Right cardiac atrium (tissue), 5 donors: ENCODE measurements around the gene LIMD2. TPM values are rescaled to one million over a fixed set of nuclear protein-coding genes. Genes with fewer than 3 reads are reported as not detected.

ENCODE experiments used
- ATAC-seq, 2 donors: fragments of 200-7000 bp; cut with Tn5 transposase; one replicate each; pipeline versions ENCODE4 v1.8.0 to v1.9.1; 2020; ENCODE audit warnings: moderate library complexity in 2 of 2, mild to moderate bottlenecking in 1 of 2
- DNase-seq, 3 donors: peaks; one replicate each; pipeline ENCODE4 v3.0.0-alpha.2; 2020
- H3K27ac ChIP-seq: one replicate; pipeline ENCODE4 v1.5.1; 2013; ENCODE audit warnings: mild to moderate bottlenecking, low read length, control low read depth, moderate library complexity
- H3K27me3 ChIP-seq: one replicate; pipeline ENCODE4 v1.6.1; 2013; ENCODE audit not compliant: control insufficient read depth, insufficient read depth
- H3K4me1 ChIP-seq: one replicate; pipeline ENCODE4 v1.6.1; 2013; ENCODE audit warnings: low read length; ENCODE audit not compliant: control insufficient read depth, insufficient read depth
- H3K4me3 ChIP-seq: one replicate; pipeline ENCODE4 v1.5.1; 2013; ENCODE audit warnings: low read length, control low read depth
- H3K9me3 ChIP-seq: one replicate; pipeline ENCODE4 v1.6.1; 2013; ENCODE audit warnings: low read length; ENCODE audit not compliant: control insufficient read depth
- WGBS: extraction: QIAGEN DNeasy Blood & Tissue Kit; methylation state at CpG from one replicate; pipeline ENCODE4 v1.1.7; 2013; 5-methylcytosine and 5-hydroxymethylcytosine counted together
- intact Hi-C, 4 donors: fragments of 100-400 bp; cut with DNase I; formaldehyde crosslinking; loops; one replicate each; pipeline versions ENCODE4 v1.11.0 to v1.14.0; 2022 to 2023
- polyA plus RNA-seq: library from polyadenylated mRNA; stranded (reverse); fragments of 200-250 nt; gene quantifications from one replicate; pipeline ENCODE4 v1.2.3, GENCODE V29; 2013
- total RNA-seq, 4 donors: library from RNA; stranded (reverse); fragmentation: NEBNext Ultra II Directional; extraction: Animal tissue kit (Norgen Biotek cat#: 25700); gene quantifications; one replicate each; pipeline ENCODE4 v1.2.1, GENCODE V29; 2021
- donor health status: healthy with polysubstance abuse.
- donor health status: DM: no; HTN: yes; CAD: no.
- donor health status: DM: no; HTN: no; CAD: no.
- donor health status: DM: no; HTN: yes; CAD: no; lungs with severe emphysema.
- donor health status: DM: yes; HTN: yes; CAD: no.

LIMD2 gene
- total and polyA plus RNA-seq, 5 donors: 7.9 to 13.8 (median 8.4) TPM

DNA sequence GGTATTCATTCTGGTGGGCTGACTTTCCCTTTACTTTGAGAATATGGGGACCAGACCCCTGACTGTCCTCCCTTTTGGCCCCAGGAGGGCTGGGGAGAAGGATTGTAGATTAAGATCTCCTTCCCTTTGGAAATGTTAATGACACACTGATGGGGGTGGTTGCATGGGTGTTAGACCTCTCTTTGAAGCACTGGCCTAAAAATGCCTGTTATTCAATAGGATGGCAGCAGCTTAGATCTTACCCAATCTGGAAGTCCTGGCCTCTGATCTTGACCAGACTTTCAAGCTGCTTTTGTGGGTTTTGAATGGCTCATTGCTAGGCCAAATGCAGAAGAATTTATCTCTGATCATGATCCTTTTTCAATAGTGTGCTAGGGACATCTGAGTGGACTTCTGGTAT is 52.0 kb downstream of the LIMD2 start:
- no peaks in the 10 kb centered on the region for H3K9me3 ChIP-seq
- intact Hi-C loops: no loop called here
- DNase-seq (no peak), ATAC-seq (no peak)
- H3K4me3 ChIP-seq: no peak overlapping the region
- H3K27me3 ChIP-seq: no peaks in the 10 kb centered on the region
- H3K4me1 ChIP-seq: peaks cover 11% of the 10 kb centered on the region
- no peak overlapping the region for H3K27ac ChIP-seq

GRCh38 chr17:63647065-63647725 is 52.7 kb downstream of the LIMD2 start:
- H3K27ac ChIP-seq: no peak overlapping the region
- intact Hi-C loops: no loop called here
- WGBS: 76% methylated on average over 4 of the region's 4 CpGs

GRCh38 chr17:63646488-63646806 is 53.5 kb downstream of the LIMD2 start:
- DNase-seq (no peak), ATAC-seq (no peak)
- Histone ChIP-seq H3K9me3 (no peaks in the 10 kb centered on the region), H3K4me3 (no peak overlapping the region), H3K4me1 (peaks cover 8% of the 10 kb centered on the region), H3K27me3 (no peaks in the 10 kb centered on the region), H3K27ac (no peak overlapping the region)
- 92% methylated on average over 1 of the region's 1 CpG for WGBS
- intact Hi-C loops: no loop called here

More at GRCh38 chr17:63647065-63647725, 52.7 kb downstream of the LIMD2 start:
- no peaks in the 10 kb centered on the region for H3K9me3 ChIP-seq
- peaks cover 10% of the 10 kb centered on the region for H3K4me1 ChIP-seq
- H3K4me3 ChIP-seq: no peak overlapping the region
- ATAC-seq (no peak), DNase-seq (no peak)
- H3K27me3 ChIP-seq: no peaks in the 10 kb centered on the region

Other genes starting within 250 kb of the LIMD2 start
- gene ACE, start 223.1 kb downstream of the LIMD2 start, total RNA-seq: 10 to 100 TPM in 1 of 4 donors, 1 to 10 TPM in 3; 4.0 to 10.1 (median 6.7) TPM
- gene ACE, start 223.1 kb downstream of the LIMD2 start, polyA plus RNA-seq: 5.1 TPM
- not detected for gene KCNH6, start 176.8 kb downstream of the LIMD2 start, total RNA-seq
- not detected for gene KCNH6, start 176.8 kb downstream of the LIMD2 start, polyA plus RNA-seq
- gene DCAF7, start 149.6 kb downstream of the LIMD2 start, total RNA-seq: 10 to 100 TPM; 45.0 to 57.3 (median 50.4) TPM
- 15.1 TPM for gene DCAF7, start 149.6 kb downstream of the LIMD2 start, polyA plus RNA-seq
- 10 to 100 TPM; 28.5 to 37.6 (median 34.5) TPM for gene TACO1, start 99.2 kb downstream of the LIMD2 start, total RNA-seq
- gene TACO1, start 99.2 kb downstream of the LIMD2 start, polyA plus RNA-seq: 47.0 TPM
- 10 to 100 TPM; 47.1 to 51.0 (median 48.6) TPM for gene MAP3K3, start 77.7 kb downstream of the LIMD2 start, total RNA-seq
- 32.6 TPM for gene MAP3K3, start 77.7 kb downstream of the LIMD2 start, polyA plus RNA-seq
- gene STRADA, start 41.7 kb upstream of the LIMD2 start, total RNA-seq: 10 to 100 TPM; 24.2 to 26.8 (median 25.3) TPM
- 22.0 TPM for gene STRADA, start 41.7 kb upstream of the LIMD2 start, polyA plus RNA-seq
- 100 to 1,000 TPM in 2 of 4 donors, 10 to 100 TPM in 2; 90.0 to 122 (median 99.9) TPM for gene CCDC47, start 73.5 kb upstream of the LIMD2 start, total RNA-seq
- gene CCDC47, start 73.5 kb upstream of the LIMD2 start, polyA plus RNA-seq: 65.9 TPM
- 10 to 100 TPM; 57.0 to 82.4 (median 69.6) TPM for gene DDX42, start 74.0 kb upstream of the LIMD2 start, total RNA-seq
- gene DDX42, start 74.0 kb upstream of the LIMD2 start, polyA plus RNA-seq: 46.9 TPM
- 100 to 1,000 TPM; 141 to 159 (median 147) TPM for gene PSMC5, start 127.3 kb upstream of the LIMD2 start, total RNA-seq
- 175 TPM for gene PSMC5, start 127.3 kb upstream of the LIMD2 start, polyA plus RNA-seq
- gene FTSJ3, start 127.5 kb upstream of the LIMD2 start, total RNA-seq: 10 to 100 TPM; 34.2 to 52.3 (median 38.2) TPM
- gene FTSJ3, start 127.5 kb upstream of the LIMD2 start, polyA plus RNA-seq: 17.2 TPM
- gene SMARCD2, start 142.6 kb upstream of the LIMD2 start, total RNA-seq: 10 to 100 TPM; 35.7 to 46.4 (median 37.4) TPM
- gene SMARCD2, start 142.6 kb upstream of the LIMD2 start, polyA plus RNA-seq: 27.9 TPM
- not detected for gene CSH2, start 173.6 kb upstream of the LIMD2 start, total RNA-seq
- gene CSH2, start 173.6 kb upstream of the LIMD2 start, polyA plus RNA-seq: not detected
- not detected for gene GH2, start 181.8 kb upstream of the LIMD2 start, total RNA-seq
- gene GH2, start 181.8 kb upstream of the LIMD2 start, polyA plus RNA-seq: not detected
- not detected for gene CSH1, start 196.4 kb upstream of the LIMD2 start, total RNA-seq
- gene CSH1, start 196.4 kb upstream of the LIMD2 start, polyA plus RNA-seq: not detected
- not detected for gene CSHL1, start 211.1 kb upstream of the LIMD2 start, total RNA-seq
- not detected for gene CSHL1, start 211.1 kb upstream of the LIMD2 start, polyA plus RNA-seq
- not detected for gene GH1, start 218.7 kb upstream of the LIMD2 start, total RNA-seq
- not detected for gene GH1, start 218.7 kb upstream of the LIMD2 start, polyA plus RNA-seq
- 1 to 10 TPM; 1.1 to 2.5 (median 2.1) TPM for gene CD79B, start 232.2 kb upstream of the LIMD2 start, total RNA-seq
- gene CD79B, start 232.2 kb upstream of the LIMD2 start, polyA plus RNA-seq: 2.7 TPM